ENCODE results near the gene C6orf136.

DNA sequence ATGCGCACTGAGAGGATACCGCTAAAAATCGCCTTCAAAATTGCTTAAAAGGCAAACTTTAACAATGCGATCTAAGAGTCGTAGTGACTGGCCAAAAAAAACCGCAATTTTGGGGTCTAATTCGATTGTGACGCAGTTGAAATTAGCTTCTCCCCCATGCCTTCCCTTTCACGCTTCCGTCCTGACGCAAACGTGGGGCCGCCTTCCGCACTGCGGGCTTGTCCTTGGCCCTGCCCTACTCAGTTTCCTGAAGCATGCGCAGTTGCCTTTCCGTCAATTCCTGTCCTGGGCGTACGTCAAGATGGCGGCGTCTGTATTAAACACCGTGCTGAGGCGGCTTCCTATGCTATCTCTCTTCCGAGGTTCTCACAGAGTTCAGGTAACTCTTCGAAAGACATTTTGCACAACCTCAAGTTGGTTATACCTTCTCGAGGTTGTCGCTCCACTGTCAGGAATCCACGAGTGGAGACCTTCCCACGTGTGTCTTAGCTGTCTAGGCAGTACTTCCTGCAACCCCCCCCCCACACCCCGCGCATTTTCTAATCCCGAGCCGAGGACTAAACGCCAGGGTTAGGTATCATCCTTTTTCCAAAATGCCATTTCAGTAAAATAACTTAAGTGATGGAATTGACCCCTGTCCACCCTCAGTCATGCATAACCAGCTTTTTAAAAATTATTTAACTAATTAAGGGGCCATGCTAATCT, 29.2 kb upstream of the C6orf136 start, which contains the start of gene MRPS18B:
- TF ChIP-seq USF1 (IDR thresholded peaks at IDR 0.05), result no peak
- peak; percentile 97 for TF ChIP-seq TAF1 (IDR thresholded peaks at IDR 0.05; ENCODE audit: low read depth)
- TF ChIP-seq MAX (IDR thresholded peaks at IDR 0.05), result peak; percentile 90
- no peak for TF ChIP-seq REST (IDR thresholded peaks at IDR 0.05; ENCODE audit: low read depth)
- TF ChIP-seq EP300 (IDR thresholded peaks at IDR 0.05; ENCODE audit: borderline replicate concordance), result no peak
- TF ChIP-seq RAD21 (IDR thresholded peaks at IDR 0.05; ENCODE audit: low read depth), result no peak
- peak; percentile 56; the same call in 1 of the 2 replicates for TF ChIP-seq TCF12 (IDR thresholded peaks at IDR 0.05; ENCODE audit: low read depth)
- TF ChIP-seq CEBPB (IDR thresholded peaks at IDR 0.05), result 0 out of 2 replicates have a peak, but pooled peaks have one; percentile 16
- TF ChIP-seq CREB1 (IDR thresholded peaks at IDR 0.05; ENCODE audit: low read depth), result no peak; the same call in 1 of the 2 replicates
- TF ChIP-seq YY1 (IDR thresholded peaks at IDR 0.05; ENCODE audit: low read depth), result peak; percentile 96
- no peak for TF ChIP-seq EGR1 (IDR thresholded peaks at IDR 0.05)

Measured in Ishikawa (cell line).